HepG2 (cell line): ENCODE results near the gene PROC. TPM values are rescaled to one million over a fixed set of nuclear protein-coding genes. Genes with fewer than 3 reads are reported as not detected.

Experiments
- ARID5B ChIP-seq: IDR thresholded peaks from 2 replicates; pipeline ENCODE4 v1.4.0; 2020; ENCODE audit warnings: mild to moderate bottlenecking, missing genetic modification reagents
- ATF5 ChIP-seq: sonication (generic); formaldehyde crosslinking; IDR thresholded peaks from 2 replicates; pipeline ENCODE4 v1.4.0; 2020; ENCODE audit warnings: mild to moderate bottlenecking, low read depth, missing genetic modification reagents
- BCL6 ChIP-seq: IDR thresholded peaks from 2 replicates; pipeline ENCODE4 v1.6.1; 2016; ENCODE audit warnings: missing genetic modification reagents, missing compliant biosample characterization
- CREM ChIP-seq, 2 experiments: sonication (generic) in 1 of 2; formaldehyde crosslinking in 1 of 2; IDR thresholded peaks; 2 replicates each; pipeline versions ENCODE4 v1.4.0 to v1.6.1; 2016 to 2020; ENCODE audit warnings: antibody characterized with exemption in 1 of 2, mild to moderate bottlenecking in 1 of 2, missing genetic modification reagents in 1 of 2
- ERF ChIP-seq: IDR thresholded peaks from 2 replicates; pipeline ENCODE4 v1.6.1; 2018; ENCODE audit warnings: missing biosample characterization, missing genetic modification reagents
- FOSL2 ChIP-seq: sonication (generic); formaldehyde crosslinking; IDR thresholded peaks from 2 replicates; pipeline ENCODE4 v1.4.0; 2020; ENCODE audit warnings: missing genetic modification reagents
- FOXK1 ChIP-seq: sonication (generic); formaldehyde crosslinking; IDR thresholded peaks from 2 replicates; pipeline ENCODE4 v1.4.0; 2020; ENCODE audit warnings: low read depth, missing genetic modification reagents, borderline replicate concordance
- HNF4G ChIP-seq, 2 experiments: sonication (generic) in 1 of 2; formaldehyde crosslinking in 1 of 2; IDR thresholded peaks; 2 replicates each; pipeline versions ENCODE4 v1.4.0 to v1.6.1; 2011 to 2020; ENCODE audit warnings: borderline replicate concordance in 2 of 2, low read depth in 2 of 2, mild to moderate bottlenecking in 2 of 2, low read length in 1 of 2, missing genetic modification reagents in 1 of 2, moderate library complexity in 1 of 2
- ISL2 ChIP-seq: sonication (generic); formaldehyde crosslinking; IDR thresholded peaks from 2 replicates; pipeline ENCODE4 v1.5.0; 2020; ENCODE audit warnings: missing genetic modification reagents
- JUN ChIP-seq: sonication (generic); formaldehyde crosslinking; IDR thresholded peaks from 2 replicates; pipeline ENCODE4 v1.4.0; 2020; ENCODE audit warnings: mild to moderate bottlenecking, missing genetic modification reagents
- NFKB2 ChIP-seq: sonication (generic); formaldehyde crosslinking; IDR thresholded peaks from 2 replicates; pipeline ENCODE4 v1.4.0; 2020; ENCODE audit warnings: missing genetic modification reagents, borderline replicate concordance
- SALL1 ChIP-seq: sonication (generic); formaldehyde crosslinking; IDR thresholded peaks from 2 replicates; pipeline ENCODE4 v1.8.0; 2022; ENCODE audit warnings: mild to moderate bottlenecking, missing genetic modification reagents
- TAF1 ChIP-seq: sonication (generic); formaldehyde crosslinking; IDR thresholded peaks from 2 replicates; pipeline ENCODE4 v1.4.0; 2020; ENCODE audit warnings: missing genetic modification reagents
- TARDBP ChIP-seq: sonication (generic); formaldehyde crosslinking; IDR thresholded peaks from 2 replicates; pipeline ENCODE4 v1.8.0; 2022; ENCODE audit warnings: mild to moderate bottlenecking, missing genetic modification reagents
- TEAD3 ChIP-seq: optimal IDR thresholded peaks from 2 replicates; pipeline ENCODE3; 2016; ENCODE audit warnings: borderline replicate concordance
- ZFP90 ChIP-seq: sonication (generic); formaldehyde crosslinking; IDR thresholded peaks from 2 replicates; pipeline ENCODE4 v1.8.0; 2022; ENCODE audit warnings: missing genetic modification reagents, mild to moderate bottlenecking, inconsistent platforms, borderline replicate concordance
- ZNF260 ChIP-seq: sonication (generic); formaldehyde crosslinking; IDR thresholded peaks from 2 replicates; pipeline ENCODE4 v1.4.0; 2020; ENCODE audit warnings: missing genetic modification reagents, low read depth, mild to moderate bottlenecking, borderline replicate concordance
- ZNF33B ChIP-seq: sonication (generic); formaldehyde crosslinking; IDR thresholded peaks from 2 replicates; pipeline ENCODE4 v1.5.1; 2020; ENCODE audit warnings: mild to moderate bottlenecking, missing genetic modification reagents
- ZNF737 ChIP-seq: sonication (generic); formaldehyde crosslinking; IDR thresholded peaks from 2 replicates; pipeline ENCODE4 v1.5.0; 2020; ENCODE audit warnings: missing genetic modification reagents, mild to moderate bottlenecking, borderline replicate concordance
- ZNF768 ChIP-seq: sonication (generic); formaldehyde crosslinking; IDR thresholded peaks from 2 replicates; pipeline ENCODE4 v1.4.0; 2020; ENCODE audit warnings: missing genetic modification reagents
- ZNF839 ChIP-seq: sonication (generic); formaldehyde crosslinking; IDR thresholded peaks from 2 replicates; pipeline ENCODE4 v1.4.0; 2020; ENCODE audit warnings: missing genetic modification reagents, mild to moderate bottlenecking, borderline replicate concordance
- ZSCAN31 ChIP-seq: sonication (generic); formaldehyde crosslinking; IDR thresholded peaks from 2 replicates; pipeline ENCODE4 v1.5.0; 2020; ENCODE audit warnings: low read depth, mild to moderate bottlenecking, missing genetic modification reagents
- polyA plus RNA-seq, 8 experiments: library from polyadenylated mRNA; depleted of rRNA in 3 of 8; stranded (reverse) in 7 of 8; unstranded in 1 of 8; fragments of >200 nt; fragmentation: Illumina TruSeq in 4 of 8; extraction: Trizol in 4 of 8; gene quantifications; 2 replicates each; pipeline versions ENCODE4 v1.2.1 to v1.2.3, GENCODE V29; 2011 to 2016; ENCODE audit warnings: low read depth in 4 of 8, missing spikeins in 1 of 8, mixed read lengths in 1 of 8; ENCODE audit not compliant: insufficient read depth in 1 of 8
- total RNA-seq, 5 experiments: library from RNA; depleted of rRNA; stranded (reverse); fragments of >200 nt; fragmentation: Illumina TruSeq; extraction: Trizol; gene quantifications; 2 replicates each; pipeline ENCODE4 v1.2.3, GENCODE V29; 2016; ENCODE audit warnings: low read depth in 1 of 5

Gene PROC
- total and polyA plus RNA-seq, 2 of the 13 experiments (the other 11 are each of a cell fraction or from before 2014, with no cell fraction given), result 134 to 185 TPM

- TF ChIP-seq ZFP90, result no peak
- TF ChIP-seq ARID5B (CRISPR knock-in tag), result 0 out of 2 replicates have a peak, but pooled peaks have one; percentile 6
- TF ChIP-seq FOSL2, result 0 out of 2 replicates have a peak, but pooled peaks have one; percentile 6
- TF ChIP-seq TEAD3 (CRISPR knock-in tag), result peak; percentile 69
- TF ChIP-seq ZNF768, result peak; percentile 52; the same call in 1 of the 2 replicates
- TF ChIP-seq BCL6, result peak; percentile 50; the same call in 1 of the 2 replicates
- no peak for TF ChIP-seq JUN (CRISPR knock-in tag)
- no peak for TF ChIP-seq FOXK1 (CRISPR knock-in tag)
- TF ChIP-seq ZSCAN31 (CRISPR knock-in tag), result peak; percentile 62
- no peak for TF ChIP-seq ATF5 (CRISPR knock-in tag)
- 0 out of 2 replicates have a peak, but pooled peaks have one; percentile 13 for TF ChIP-seq ZNF737 (CRISPR knock-in tag)
- peak; percentile 61; the same call in 1 of the 2 replicates for TF ChIP-seq TARDBP (CRISPR knock-in tag)
- peak; percentile 8; the same call in 1 of the 2 replicates for TF ChIP-seq SALL1 (CRISPR knock-in tag)
- TF ChIP-seq ISL2 (CRISPR knock-in tag), result 0 out of 2 replicates have a peak, but pooled peaks have one; percentile 0
- peak; percentile 31; the same call in 1 of the 2 replicates for TF ChIP-seq CREM (IDR thresholded peaks at IDR 0.05)
- TF ChIP-seq CREM (CRISPR knock-in tag; IDR thresholded peaks at IDR 0.05), result no peak
- peak; percentile 92; the same call in 1 of the 2 replicates for TF ChIP-seq ZNF839
- TF ChIP-seq NFKB2, result peak; percentile 74; the same call in 1 of the 2 replicates
- peak; percentile 39; the same call in 1 of the 2 replicates for TF ChIP-seq TAF1 (CRISPR knock-in tag)
- 0 out of 2 replicates have a peak, but pooled peaks have one; percentile 31 for TF ChIP-seq ZNF33B
- TF ChIP-seq ZNF260 (CRISPR knock-in tag), result 0 out of 2 replicates have a peak, but pooled peaks have one; percentile 35
- TF ChIP-seq HNF4G (IDR thresholded peaks at IDR 0.05; ENCODE audit: borderline replicate concordance, low read depth, low read length), result no peak
- 0 out of 2 replicates have a peak, but pooled peaks have one; percentile 27 for TF ChIP-seq HNF4G (CRISPR knock-in tag; IDR thresholded peaks at IDR 0.05; ENCODE audit: borderline replicate concordance, low read depth)
- peak; percentile 15; the same call in 1 of the 2 replicates for TF ChIP-seq ERF
These were observed 1.3 kb downstream of the PROC start (continued) for GRCh38 chr2:127419448-127420038.
